Measurements from ENCODE around the gene OR56B4. TPM values are rescaled to one million over a fixed set of nuclear protein-coding genes. Genes with fewer than 3 reads are reported as not detected.
"Not testable (repeated sequence)": the region's sequence is repeated elsewhere in the genome, so short reads cannot be mapped to it uniquely, and the experiment has no call there.

Gene OR56B4
- total and polyA plus RNA-seq, 4 donors: not detected

DNA sequence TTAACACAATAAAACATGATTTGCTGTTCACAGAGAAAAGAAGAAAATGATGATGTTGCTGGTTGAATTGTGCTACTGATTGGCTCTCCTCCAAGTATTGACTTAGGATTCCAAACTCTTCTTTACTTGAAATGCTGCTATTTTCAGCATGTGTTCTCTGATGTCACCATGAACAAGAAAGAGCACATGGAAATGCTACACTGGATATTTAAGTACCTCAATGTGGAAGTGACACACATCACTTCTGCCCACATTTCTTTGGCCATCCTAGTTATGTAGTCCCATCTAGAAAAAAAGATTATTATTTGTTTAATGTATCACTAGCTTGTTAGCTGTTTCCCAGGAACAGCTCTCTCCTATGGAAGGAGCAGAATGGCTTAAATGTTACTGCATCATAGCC is 35.5 kb downstream of the OR56B4 start:
- Histone ChIP-seq H3K36me3 (ENCODE audit: control insufficient read depth in 4 of 4, insufficient read depth in 4 of 4, low read length in 4 of 4) (no peaks in the 10 kb centered on the region), H3K27me3 (ENCODE audit: control insufficient read depth in 3 of 3, insufficient read depth in 3 of 3, low read length in 2 of 3) (no peaks in the 10 kb centered on the region), H3K9ac (ENCODE audit: insufficient read depth in 1 of 2, low read length in 2 of 2) (no peak overlapping the region), H3K4me3 (no peak overlapping the region), H3K4me1 (ENCODE audit: control insufficient read depth in 5 of 5, insufficient read depth in 5 of 5, low read length in 5 of 5) (no peaks in the 10 kb centered on the region), H3K27ac (ENCODE audit: low read depth in 1 of 2, low read length in 1 of 2) (no peak overlapping the region), H3K9me3 (ENCODE audit: control insufficient read depth in 4 of 4, insufficient read depth in 3 of 4, low read length in 3 of 4) (no peaks in the 10 kb centered on the region)
- ATAC-seq (ENCODE audit: insufficient read depth, low FRiP score): no peak
- TF ChIP-seq CTCF (IDR thresholded peaks at IDR 0.05; ENCODE audit: control extremely low read depth, extremely low read depth): no peak
- DNase-seq: no peak

DNA sequence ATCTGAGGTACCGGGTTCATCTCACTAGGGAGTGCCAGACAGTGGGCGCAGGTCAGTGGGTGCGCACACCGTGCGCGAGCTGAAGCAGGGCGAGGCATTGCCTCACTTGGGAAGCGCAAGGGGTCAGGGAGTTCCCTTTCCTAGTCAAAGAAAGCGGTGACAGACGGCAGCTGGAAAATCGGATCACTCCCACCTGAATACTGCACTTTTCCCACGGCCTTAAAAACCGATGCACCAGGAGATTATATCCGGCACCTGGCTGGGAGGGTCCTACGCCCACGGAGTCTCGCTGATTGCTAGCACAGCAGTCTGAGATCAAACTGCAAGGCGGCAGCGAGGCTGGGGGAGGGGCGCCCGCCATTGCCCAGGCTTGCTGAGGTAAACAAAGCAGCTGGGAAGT is 36.3 kb downstream of the OR56B4 start:
- ATAC-seq (ENCODE audit: insufficient read depth, low FRiP score); DNase-seq; H3K27me3 ChIP-seq (ENCODE audit: control insufficient read depth in 3 of 3, insufficient read depth in 3 of 3, low read length in 2 of 3); H3K4me3 ChIP-seq; H3K27ac ChIP-seq (ENCODE audit: low read depth in 1 of 2, low read length in 1 of 2); H3K4me1 ChIP-seq (ENCODE audit: control insufficient read depth in 5 of 5, insufficient read depth in 5 of 5, low read length in 5 of 5); H3K9me3 ChIP-seq (ENCODE audit: control insufficient read depth in 4 of 4, insufficient read depth in 3 of 4, low read length in 3 of 4); H3K36me3 ChIP-seq (ENCODE audit: control insufficient read depth in 4 of 4, insufficient read depth in 4 of 4, low read length in 4 of 4); H3K9ac ChIP-seq (ENCODE audit: insufficient read depth in 1 of 2, low read length in 2 of 2): not testable (repeated sequence)
- 70 to 73% methylated on average over 10 to 12 of the region's 21 CpGs for whole genome bisulfite sequencing, 2 donors

- Histone ChIP-seq H3K36me3 (ENCODE audit: control insufficient read depth in 4 of 4, insufficient read depth in 4 of 4, low read length in 4 of 4) (no peaks in the 10 kb centered on the region), H3K9ac (ENCODE audit: insufficient read depth in 1 of 2, low read length in 2 of 2) (no peak overlapping the region), H3K4me1 (ENCODE audit: control insufficient read depth in 5 of 5, insufficient read depth in 5 of 5, low read length in 5 of 5) (no peaks in the 10 kb centered on the region), H3K4me3 (no peak overlapping the region), H3K27me3 (ENCODE audit: control insufficient read depth in 3 of 3, insufficient read depth in 3 of 3, low read length in 2 of 3) (no peaks in the 10 kb centered on the region), H3K27ac (ENCODE audit: low read depth in 1 of 2, low read length in 1 of 2) (no peak overlapping the region), H3K9me3 (ENCODE audit: control insufficient read depth in 4 of 4, insufficient read depth in 3 of 4, low read length in 3 of 4) (peaks cover 0 to 3% (median 0%) of the 10 kb centered on the region in 4 donors)
- no peak for ATAC-seq (ENCODE audit: insufficient read depth, low FRiP score)
- no peak for DNase-seq
- 16 to 18% methylated on average over 1 of the region's 1 CpG for WGBS, 2 donors
- no peak for TF ChIP-seq CTCF (IDR thresholded peaks at IDR 0.05; ENCODE audit: control extremely low read depth, extremely low read depth)
Observed at GRCh38 chr11:6151117-6151516, 43.6 kb downstream of the OR56B4 start.

DNA sequence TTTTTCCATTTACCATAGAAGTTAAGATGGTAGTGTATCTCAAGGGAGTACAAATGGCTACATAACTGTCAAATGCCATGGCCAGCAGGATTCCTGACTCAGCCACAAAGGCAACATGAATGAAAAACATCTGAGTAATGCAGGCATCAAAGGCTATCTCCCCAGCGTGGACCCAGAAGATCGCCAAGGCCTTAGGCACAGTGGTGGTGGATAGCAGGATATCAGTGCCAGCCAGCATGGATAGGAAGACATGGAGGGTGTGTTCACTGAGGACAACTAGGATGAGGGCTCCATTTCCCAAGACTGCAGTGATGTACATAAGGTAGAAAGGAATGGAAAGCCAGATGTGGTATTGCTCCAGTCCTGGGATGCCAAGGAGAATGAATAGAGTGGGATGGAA is 44.6 kb downstream of the OR56B4 start:
- Histone ChIP-seq H3K4me3 (no peak overlapping the region), H3K27me3 (ENCODE audit: control insufficient read depth in 3 of 3, insufficient read depth in 3 of 3, low read length in 2 of 3) (no peaks in the 10 kb centered on the region), H3K36me3 (ENCODE audit: control insufficient read depth in 4 of 4, insufficient read depth in 4 of 4, low read length in 4 of 4) (no peaks in the 10 kb centered on the region), H3K9me3 (ENCODE audit: control insufficient read depth in 4 of 4, insufficient read depth in 3 of 4, low read length in 3 of 4) (peaks cover 0 to 3% (median 0%) of the 10 kb centered on the region in 4 donors), H3K27ac (ENCODE audit: low read depth in 1 of 2, low read length in 1 of 2) (no peak overlapping the region), H3K4me1 (ENCODE audit: control insufficient read depth in 5 of 5, insufficient read depth in 5 of 5, low read length in 5 of 5) (no peaks in the 10 kb centered on the region), H3K9ac (ENCODE audit: insufficient read depth in 1 of 2, low read length in 2 of 2) (no peak overlapping the region)
- ATAC-seq (ENCODE audit: insufficient read depth, low FRiP score) (no peak), DNase-seq (no peak)
- no peak for TF ChIP-seq CTCF (IDR thresholded peaks at IDR 0.05; ENCODE audit: control extremely low read depth, extremely low read depth)
- 90 to 96% methylated on average over 2 of the region's 2 CpGs for WGBS, 2 donors

All from lung (tissue), 12 donors.